ENCODE data around the gene PNPLA8.

Gene PNPLA8, protein sequence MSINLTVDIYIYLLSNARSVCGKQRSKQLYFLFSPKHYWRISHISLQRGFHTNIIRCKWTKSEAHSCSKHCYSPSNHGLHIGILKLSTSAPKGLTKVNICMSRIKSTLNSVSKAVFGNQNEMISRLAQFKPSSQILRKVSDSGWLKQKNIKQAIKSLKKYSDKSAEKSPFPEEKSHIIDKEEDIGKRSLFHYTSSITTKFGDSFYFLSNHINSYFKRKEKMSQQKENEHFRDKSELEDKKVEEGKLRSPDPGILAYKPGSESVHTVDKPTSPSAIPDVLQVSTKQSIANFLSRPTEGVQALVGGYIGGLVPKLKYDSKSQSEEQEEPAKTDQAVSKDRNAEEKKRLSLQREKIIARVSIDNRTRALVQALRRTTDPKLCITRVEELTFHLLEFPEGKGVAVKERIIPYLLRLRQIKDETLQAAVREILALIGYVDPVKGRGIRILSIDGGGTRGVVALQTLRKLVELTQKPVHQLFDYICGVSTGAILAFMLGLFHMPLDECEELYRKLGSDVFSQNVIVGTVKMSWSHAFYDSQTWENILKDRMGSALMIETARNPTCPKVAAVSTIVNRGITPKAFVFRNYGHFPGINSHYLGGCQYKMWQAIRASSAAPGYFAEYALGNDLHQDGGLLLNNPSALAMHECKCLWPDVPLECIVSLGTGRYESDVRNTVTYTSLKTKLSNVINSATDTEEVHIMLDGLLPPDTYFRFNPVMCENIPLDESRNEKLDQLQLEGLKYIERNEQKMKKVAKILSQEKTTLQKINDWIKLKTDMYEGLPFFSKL

DNA sequence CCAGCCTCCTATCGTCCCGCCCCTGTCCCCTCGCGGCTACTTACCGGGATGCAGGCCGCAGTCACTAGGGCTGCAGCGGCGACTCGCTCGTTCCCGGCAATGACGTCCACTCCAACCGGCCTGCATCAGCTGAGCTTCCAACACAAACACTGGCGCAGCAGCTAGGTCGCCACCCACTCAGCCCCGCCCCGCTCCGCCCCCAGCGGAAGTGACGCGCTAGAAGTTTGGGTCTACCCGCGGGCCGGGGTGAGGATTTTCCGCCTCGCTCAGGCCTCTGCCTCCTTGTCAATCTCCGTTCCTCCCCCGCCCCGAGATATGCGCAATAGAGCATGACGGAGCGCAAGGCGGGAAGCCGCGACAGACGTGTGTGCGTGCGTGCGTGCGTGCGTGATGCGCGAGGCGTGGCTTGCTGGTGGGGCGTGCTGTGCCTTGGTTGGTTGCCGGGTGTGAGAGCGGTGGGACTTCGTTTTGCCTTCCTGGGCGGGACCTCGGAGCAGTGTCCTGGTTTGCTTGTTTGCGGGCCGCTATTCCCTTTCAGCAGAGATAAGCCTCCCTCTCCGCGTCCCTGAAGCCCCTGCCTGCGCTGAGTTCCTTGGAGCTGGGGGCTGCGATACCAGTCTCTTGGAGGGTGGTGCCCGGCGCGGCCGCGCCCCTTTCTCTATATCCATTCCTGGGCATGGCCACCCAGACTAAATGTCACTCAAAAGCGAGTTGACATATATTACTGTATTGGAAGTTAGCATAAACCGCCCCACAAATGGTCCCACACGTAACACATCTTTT lies at the start of gene PNPLA8:
Gene PNPLA8, minus strand, starts transcription at position 151 of the 783 bp plus-strand sequence. CDS start 10,644 bp downstream, outside the sequence.
- peak within 1 kb of the TSS; percentile 86 for H3K4me3 ChIP-seq (ENCODE audit: low read length)
- TF ChIP-seq, protein P1, sequence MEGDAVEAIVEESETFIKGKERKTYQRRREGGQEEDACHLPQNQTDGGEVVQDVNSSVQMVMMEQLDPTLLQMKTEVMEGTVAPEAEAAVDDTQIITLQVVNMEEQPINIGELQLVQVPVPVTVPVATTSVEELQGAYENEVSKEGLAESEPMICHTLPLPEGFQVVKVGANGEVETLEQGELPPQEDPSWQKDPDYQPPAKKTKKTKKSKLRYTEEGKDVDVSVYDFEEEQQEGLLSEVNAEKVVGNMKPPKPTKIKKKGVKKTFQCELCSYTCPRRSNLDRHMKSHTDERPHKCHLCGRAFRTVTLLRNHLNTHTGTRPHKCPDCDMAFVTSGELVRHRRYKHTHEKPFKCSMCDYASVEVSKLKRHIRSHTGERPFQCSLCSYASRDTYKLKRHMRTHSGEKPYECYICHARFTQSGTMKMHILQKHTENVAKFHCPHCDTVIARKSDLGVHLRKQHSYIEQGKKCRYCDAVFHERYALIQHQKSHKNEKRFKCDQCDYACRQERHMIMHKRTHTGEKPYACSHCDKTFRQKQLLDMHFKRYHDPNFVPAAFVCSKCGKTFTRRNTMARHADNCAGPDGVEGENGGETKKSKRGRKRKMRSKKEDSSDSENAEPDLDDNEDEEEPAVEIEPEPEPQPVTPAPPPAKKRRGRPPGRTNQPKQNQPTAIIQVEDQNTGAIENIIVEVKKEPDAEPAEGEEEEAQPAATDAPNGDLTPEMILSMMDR (IDR thresholded peaks at IDR 0.05; ENCODE audit: insufficient read depth, low read depth, low read length, missing control alignments), result no peak
- peak; percentile 100 for DNase-seq (ENCODE audit: low read depth)

DNA sequence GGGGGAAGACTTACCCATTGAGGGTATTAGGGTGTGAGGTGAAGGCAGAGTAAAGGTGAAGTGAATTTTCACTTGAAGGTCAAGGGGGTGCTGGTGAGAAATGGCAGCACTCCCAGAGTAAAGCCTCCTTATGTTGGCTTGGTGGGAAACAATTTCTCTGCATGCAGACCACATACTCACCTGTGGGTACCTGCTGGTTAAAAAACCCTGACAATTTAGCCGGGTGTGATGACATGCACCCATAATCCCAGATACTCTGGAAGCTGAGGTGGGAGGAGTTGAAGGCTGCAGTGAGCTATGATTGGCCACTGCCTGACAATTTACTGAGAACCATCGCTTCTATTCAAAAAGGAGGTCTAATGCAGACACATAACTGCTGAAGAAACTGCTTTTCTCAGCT lies 49.2 kb upstream of the PNPLA8 start:
- TF ChIP-seq, protein P1 (IDR thresholded peaks at IDR 0.05; ENCODE audit: insufficient read depth, low read depth, low read length, missing control alignments), result no peak
- H3K4me3 ChIP-seq (ENCODE audit: low read length), result no peak overlapping the region
- DNase-seq (ENCODE audit: low read depth), result no peak

DNA sequence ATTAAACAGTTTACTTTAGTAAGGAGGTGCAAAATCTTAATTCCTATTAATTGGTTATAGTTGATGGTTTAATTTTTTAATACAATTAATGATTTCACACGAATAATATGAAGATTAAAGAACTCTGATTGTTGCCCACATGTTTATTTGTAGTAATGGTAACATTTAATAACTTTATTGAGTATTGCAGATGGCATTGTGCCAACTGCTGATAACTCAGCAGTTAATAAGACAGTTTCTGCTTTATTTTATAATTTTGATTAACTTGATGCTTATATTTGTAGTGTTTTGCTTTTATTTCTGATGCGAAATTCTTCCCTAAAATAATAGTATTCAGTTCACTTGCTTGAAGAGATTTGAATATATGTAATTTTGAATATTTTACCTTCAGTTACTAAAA lies 46.5 kb upstream of the PNPLA8 start:
- no peak for DNase-seq (ENCODE audit: low read depth)
- H3K4me3 ChIP-seq (ENCODE audit: low read length), result no peak overlapping the region
- TF ChIP-seq, protein P1 (IDR thresholded peaks at IDR 0.05; ENCODE audit: insufficient read depth, low read depth, low read length, missing control alignments), result no peak

DNA sequence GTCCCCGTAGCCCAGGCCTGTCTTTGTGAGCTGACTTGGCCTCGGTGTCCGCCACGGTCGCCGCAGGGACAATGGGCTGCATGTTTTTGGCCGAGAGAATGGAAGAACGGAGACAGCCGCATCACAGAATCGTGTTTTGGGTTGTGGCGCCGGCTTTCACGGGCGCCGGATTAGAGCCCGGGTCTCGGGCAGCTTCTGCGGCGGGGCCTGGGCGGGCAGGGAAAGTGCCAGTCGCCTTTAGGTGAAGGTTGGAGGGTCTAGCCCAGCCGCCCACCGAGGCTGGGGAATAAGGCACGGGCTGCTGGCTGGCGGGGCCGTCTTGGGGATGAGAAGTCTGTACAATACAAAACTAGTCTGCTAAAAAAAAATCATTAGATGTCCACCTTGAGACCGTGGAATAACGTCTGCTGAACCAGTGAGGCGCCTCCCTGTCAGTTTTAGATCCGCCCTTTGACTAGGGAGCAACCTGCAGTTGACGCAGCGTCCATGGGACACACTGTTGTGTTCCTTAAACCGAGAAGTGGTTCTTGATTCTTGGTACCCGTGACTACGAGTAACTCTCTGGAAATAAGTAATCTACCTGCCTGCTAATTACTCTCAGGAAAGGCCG lies 44.3 kb upstream of the PNPLA8 start:
- TF ChIP-seq, protein P1 (IDR thresholded peaks at IDR 0.05; ENCODE audit: insufficient read depth, low read depth, low read length, missing control alignments), result no peak
- DNase-seq (ENCODE audit: low read depth), result peak; percentile 78

DNA sequence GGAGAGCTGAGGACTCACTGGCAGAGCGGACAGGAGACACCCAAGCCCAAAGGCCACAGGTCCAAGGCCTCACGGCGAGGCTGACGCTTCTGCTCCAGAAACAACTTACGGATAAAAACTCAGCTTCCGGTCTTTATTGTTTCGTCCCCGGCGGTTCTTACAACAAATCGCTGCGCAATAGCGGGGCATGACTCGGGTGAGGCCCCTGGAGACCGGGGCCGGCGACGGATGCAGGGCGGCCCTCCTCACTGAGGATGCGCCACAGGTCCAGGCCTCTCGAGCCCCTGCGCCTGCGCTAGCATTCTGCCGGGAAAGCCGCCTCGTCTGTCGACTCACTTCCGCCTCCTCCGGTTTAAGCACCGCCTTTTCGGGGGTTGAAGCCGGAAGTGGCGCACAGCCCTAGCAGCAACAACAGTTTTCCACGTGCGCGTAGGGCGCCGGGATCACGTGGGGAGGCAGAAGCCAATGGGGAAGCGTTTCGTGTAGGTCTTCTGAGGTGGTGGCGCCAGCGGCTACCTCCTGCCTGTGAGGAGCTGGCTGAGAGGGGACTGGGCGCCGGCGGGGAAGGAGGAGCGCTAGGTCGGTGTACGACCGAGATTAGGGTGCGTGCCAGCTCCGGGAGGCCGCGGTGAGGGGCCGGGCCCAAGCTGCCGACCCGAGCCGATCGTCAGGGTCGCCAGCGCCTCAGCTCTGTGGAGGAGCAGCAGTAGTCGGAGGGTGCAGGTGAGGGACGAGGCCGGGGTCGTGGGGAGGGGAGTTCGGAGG lies 43.6 kb upstream of the PNPLA8 start, which contains the start of the genes DNAJB9 and THAP5:
Gene DNAJB9, plus strand, starts transcription at position 494 of the 765 bp plus-strand sequence. CDS start 1,853 bp downstream, outside the sequence.
Gene THAP5, minus strand, starts transcription at position 326 of the 765 bp plus-strand sequence. Its CDS starts 137 bp downstream, at position 189.
- TF ChIP-seq, protein P1 (IDR thresholded peaks at IDR 0.05; ENCODE audit: insufficient read depth, low read depth, low read length, missing control alignments), result no peak
- peak; percentile 100 for DNase-seq (ENCODE audit: low read depth)
- peak within 1 kb of the TSS; percentile 93 for H3K4me3 ChIP-seq (ENCODE audit: low read length)

More for the DNA sequence above, 44.3 kb upstream of the PNPLA8 start:
- peak overlapping the region; percentile 93 for H3K4me3 ChIP-seq (ENCODE audit: low read length)
